K562 (cell line): Measurements from ENCODE around the gene MPPED1.

Source experiments
- ADNP ChIP-seq: fragments of 200-800 bp; sonication (Bioruptor generic); IDR thresholded peaks from 2 replicates; pipeline ENCODE4 v1.6.1; 2016; ENCODE audit warnings: missing genetic modification characterization, missing compliant biosample characterization
- EZH2 ChIP-seq: IDR thresholded peaks from 2 replicates; pipeline ENCODE4 v1.6.1; 2012; ENCODE audit warnings: low read depth, mild to moderate bottlenecking, inconsistent platforms, low read length, borderline replicate concordance
- GABPA ChIP-seq: fragments of 200-800 bp; sonication (Bioruptor generic); conservative IDR thresholded peaks from 2 replicates; pipeline ENCODE4 v1.6.1; 2016; ENCODE audit warnings: low read depth, missing genetic modification characterization, missing compliant biosample characterization
- NCOA4 ChIP-seq: fragments of 450-650 bp; IDR thresholded peaks from 2 replicates; pipeline ENCODE4 v1.6.1; 2018; ENCODE audit warnings: mild to moderate bottlenecking; ENCODE audit not compliant: partially characterized antibody
- SMAD1 ChIP-seq: fragments of 150-350 bp; IDR thresholded peaks from 2 replicates; pipeline ENCODE4 v1.6.1; 2014; ENCODE audit warnings: low read length, low read depth; ENCODE audit not compliant: partially characterized antibody
- TF ChIP-seq, protein P1 (sequence below): fragments of 450-650 bp; IDR thresholded peaks from 2 replicates; pipeline ENCODE4 v1.6.1; 2017; ENCODE audit warnings: mild to moderate bottlenecking, moderate library complexity

DNA sequence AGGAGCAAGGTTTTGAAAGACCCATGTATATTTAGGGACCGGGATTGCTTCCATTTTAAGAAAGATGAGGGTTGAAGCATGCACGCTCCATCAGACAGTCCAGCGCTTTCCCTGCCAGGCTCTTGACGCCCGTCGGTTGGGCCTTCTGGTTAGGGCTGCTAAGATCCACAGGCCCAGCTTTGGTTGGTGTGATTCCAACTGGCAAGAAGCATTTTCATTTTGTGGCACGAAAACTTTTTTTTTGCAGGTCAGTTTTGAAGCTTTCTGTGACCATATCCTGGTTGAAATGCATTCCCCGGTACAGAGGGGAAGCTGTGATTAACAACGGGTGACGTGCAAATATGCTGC is 34.3 kb upstream of the MPPED1 start:
- no peak for TF ChIP-seq EZH2
- TF ChIP-seq, protein P1, sequence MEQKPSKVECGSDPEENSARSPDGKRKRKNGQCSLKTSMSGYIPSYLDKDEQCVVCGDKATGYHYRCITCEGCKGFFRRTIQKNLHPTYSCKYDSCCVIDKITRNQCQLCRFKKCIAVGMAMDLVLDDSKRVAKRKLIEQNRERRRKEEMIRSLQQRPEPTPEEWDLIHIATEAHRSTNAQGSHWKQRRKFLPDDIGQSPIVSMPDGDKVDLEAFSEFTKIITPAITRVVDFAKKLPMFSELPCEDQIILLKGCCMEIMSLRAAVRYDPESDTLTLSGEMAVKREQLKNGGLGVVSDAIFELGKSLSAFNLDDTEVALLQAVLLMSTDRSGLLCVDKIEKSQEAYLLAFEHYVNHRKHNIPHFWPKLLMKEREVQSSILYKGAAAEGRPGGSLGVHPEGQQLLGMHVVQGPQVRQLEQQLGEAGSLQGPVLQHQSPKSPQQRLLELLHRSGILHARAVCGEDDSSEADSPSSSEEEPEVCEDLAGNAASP = no peak
- TF ChIP-seq NCOA4 = no peak
- no peak for TF ChIP-seq GABPA (tag)
- TF ChIP-seq ADNP (tag) = no peak
- TF ChIP-seq SMAD1 = no peak
